SH-SY5Y (cell line): Measurements from ENCODE around the gene DPYSL4.

Source experiments
- GATA2 ChIP-seq: IDR thresholded peaks from 2 replicates; pipeline ENCODE4 v1.6.1; 2011; ENCODE audit warnings: mild to moderate bottlenecking, low read depth, low read length
- GATA3 ChIP-seq: IDR thresholded peaks from 2 replicates; pipeline ENCODE4 v1.6.1; 2011; ENCODE audit warnings: low read depth, mild to moderate bottlenecking, low read length, moderate library complexity

The DPYSL4 gene

DNA sequence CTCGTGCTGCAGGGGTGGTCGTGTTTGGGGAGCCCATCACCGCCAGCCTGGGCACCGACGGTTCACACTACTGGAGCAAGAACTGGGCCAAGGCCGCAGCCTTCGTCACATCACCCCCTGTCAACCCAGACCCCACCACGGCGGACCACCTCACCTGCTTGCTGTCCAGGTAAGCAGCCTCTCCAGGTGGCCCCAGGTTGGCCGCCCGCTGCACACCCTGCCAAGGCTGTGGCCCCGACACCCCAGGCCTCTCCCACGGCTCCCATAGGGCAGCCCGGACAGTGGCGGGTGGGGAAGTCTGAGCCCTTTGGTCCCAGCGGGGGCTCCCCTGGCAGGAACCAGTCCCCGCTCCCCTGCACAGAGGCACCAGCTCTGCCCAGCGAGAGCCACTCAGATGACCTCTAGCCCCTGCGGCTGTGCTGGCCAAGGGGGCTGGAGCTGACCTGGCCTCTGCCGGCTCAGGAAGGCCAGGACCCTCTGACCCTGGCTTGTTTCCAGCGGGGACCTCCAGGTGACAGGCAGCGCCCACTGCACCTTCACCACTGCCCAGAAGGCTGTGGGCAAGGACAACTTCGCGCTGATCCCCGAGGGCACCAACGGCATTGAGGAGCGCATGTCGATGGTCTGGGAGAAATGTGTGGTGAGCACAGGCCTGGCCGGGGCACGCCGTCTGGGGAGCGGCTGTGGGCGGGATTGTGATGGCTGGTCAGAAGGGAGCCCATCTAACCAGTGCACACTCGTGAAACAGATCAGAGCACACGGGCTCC lies 13.8 kb downstream of the DPYSL4 start:
- no peak for TF ChIP-seq GATA3

DNA sequence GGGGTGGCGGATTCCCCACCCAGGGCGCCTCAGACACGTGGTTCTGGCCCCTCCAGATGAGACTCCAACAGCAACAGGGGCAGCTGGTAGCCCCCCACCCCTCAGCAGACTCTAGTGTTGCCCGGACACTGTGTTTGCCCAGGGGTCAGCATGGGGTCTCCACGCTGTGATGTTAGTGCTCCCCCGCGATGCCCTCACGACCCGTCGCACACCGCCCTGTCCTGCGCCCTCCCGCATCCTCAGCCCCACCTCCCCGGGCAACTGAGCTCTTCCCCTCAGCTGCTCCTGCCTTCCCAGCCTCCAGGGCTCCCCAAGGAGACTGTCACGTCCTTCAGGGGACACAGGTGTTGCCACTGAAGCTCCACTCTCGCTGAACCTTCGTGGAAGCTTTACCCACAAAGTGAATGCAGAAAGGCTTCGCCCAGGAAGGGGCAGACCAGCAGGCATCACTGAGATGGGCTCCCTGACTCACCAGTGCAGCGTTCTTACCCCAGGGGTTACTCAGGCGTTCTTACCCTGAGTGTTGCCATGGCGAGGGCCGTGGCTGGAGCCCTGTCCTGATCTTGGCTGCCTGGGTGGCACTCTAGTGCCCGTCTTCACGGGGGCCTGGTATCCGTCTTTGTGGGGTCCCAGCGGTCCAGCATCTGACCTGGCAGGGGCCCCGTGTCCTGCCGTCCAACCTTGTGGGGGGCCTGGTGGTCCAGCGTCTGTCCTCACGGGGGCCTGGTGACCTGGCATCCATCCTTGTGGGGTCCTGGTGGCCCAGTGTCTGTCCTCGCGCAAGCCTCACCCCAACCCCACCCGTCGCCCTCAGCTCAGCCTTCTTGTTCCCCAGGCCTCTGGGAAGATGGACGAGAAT lies 14.6 kb downstream of the DPYSL4 start:
- TF ChIP-seq GATA2 (no peak), GATA3 (no peak)

DNA sequence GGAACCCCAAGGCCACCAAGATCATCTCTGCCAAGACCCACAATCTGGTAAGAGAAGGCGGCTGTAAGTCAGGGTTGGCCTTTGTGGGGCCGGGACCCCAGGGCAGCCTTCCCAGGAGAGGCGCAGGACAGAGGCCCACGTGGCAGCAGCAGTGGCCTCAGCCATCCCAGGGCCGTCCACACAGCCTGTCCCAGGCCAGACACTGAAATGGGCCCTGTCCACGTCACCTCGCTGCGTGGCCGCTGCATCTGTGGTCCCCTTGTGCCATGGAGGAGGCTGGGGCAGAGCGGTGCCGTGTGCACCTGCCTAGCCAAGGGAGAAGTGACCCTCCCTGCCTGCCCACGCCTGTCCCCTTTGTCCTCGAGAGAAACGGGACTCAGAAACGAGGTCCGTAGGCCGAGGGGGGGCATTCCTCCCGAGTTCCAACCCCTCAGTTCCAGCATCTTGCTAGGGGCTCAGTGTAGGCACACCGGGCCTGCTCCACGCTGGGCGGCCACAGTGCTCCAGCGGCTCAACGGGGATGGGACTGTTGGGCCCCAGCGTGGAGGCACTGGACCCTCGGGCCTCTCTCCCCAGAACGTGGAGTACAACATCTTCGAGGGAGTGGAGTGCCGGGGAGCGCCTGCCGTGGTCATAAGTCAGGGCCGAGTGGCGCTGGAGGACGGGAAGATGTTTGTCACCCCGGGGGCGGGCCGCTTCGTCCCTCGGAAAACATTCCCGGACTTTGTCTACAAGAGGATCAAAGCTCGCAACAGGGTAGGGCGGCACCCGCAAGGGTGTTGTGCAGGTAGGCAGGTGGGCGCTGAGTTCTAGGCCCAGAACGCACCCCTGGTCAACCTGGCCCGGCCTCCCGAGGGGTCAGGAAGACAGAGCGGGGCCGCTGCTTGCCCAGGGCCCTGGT lies 15.6 kb downstream of the DPYSL4 start:
- TF ChIP-seq GATA2 (no peak), GATA3 (no peak)

DNA sequence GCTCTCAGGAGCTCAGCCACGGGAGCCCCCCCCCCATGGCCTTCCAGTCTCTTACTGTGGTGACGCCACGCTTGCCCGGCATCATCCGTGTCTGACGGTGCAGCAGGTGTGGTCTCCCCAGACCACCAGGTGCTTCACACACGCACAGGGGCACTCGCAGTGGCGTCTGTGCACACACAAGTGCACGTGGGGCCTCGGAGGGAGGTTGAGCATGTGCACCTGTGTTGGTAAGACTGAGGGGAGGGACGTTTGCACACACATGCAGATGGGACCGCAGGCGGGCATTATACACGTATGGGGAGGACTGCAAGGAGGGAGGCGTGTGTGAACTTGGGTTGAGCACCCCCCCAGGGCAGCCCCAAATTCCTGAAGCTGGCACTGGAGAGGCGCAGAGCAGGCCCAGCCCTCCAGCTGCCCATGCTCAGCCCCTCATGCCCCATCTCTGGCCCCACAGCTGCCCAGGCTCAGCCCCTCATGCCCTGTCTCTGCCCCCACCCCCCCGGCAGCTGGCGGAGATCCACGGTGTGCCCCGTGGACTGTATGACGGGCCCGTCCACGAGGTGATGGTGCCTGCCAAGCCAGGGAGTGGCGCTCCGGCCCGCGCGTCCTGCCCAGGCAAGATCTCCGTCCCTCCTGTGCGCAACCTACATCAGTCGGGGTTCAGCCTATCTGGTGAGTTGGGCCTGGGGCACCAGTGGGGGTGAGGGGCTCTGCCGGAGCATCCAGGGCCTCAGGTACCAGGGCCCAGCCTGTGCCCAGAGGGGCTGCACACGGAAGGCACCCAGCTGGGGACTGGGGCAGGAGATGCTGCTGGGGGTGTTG lies 16.7 kb downstream of the DPYSL4 start:
- TF ChIP-seq GATA2 (no peak), GATA3 (no peak)

DNA sequence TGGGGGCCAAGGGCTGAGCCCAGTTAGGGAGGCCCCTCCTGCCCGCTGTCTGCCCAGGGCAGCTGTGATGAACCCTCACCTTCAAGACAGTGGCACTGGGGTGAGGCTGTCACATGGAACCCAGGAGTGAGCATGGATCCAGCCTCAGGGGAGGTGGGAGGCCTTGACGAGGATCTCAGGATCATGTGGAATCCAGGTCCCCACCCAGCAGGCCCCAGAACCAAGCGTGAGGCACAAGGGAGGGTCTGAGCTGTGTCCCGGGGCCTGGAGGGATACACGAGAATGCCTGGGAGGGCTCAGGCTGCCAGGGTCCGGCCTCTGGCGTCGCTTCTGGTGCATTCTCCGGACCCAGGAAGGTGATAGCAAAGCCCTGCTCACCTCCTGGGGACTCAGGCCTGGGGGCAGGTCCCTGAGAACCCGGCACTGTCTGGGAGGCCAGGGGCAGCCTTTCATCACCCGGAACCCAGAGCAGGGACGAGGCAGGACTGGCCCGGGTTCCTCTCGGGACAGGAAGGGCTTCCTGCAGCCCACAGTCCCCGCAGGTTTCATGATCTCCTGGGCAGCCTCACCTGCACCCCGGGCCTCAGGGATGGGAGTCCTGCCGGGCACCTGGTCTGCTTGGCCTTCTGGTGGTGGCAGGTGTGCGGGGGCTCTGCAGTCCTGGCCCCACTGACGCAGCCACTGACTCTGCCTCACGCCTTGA lies 17.5 kb downstream of the DPYSL4 start:
- no peak for TF ChIP-seq GATA3
- TF ChIP-seq GATA2 = no peak

DNA sequence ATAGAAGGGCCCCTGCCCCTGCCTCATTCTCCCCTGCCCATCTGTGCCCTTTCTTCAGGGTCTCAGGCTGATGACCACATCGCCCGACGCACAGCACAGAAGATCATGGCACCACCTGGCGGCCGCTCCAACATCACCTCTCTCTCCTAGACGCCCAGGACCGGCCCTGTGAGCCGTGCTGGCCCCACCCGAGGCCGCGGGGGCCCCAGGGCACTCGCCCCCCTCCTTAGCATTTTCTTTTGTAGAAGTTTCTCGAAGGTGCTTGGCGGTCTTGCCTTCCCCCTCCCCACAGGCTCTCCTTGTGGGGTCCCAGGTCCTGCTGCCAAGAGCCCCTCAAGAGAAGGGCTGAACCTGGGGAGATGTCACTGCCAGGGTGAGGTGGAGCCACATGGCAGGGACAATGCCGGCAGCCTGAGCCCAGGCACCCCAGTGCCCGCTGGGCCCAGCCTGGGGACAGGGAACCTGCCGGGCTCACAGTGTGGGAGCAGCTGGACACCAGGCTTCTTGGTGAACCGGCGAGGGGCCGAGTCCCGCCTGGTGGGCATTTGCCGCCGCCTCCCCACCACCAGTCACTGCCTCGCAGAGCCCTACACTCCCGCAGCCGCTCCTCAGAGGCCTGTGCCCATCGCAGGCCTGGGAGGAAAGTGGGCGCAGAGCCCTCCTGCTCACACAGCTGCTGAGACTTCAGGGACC lies 18.2 kb downstream of the DPYSL4 start:
- no peak for TF ChIP-seq GATA3
- TF ChIP-seq GATA2 = no peak

DNA sequence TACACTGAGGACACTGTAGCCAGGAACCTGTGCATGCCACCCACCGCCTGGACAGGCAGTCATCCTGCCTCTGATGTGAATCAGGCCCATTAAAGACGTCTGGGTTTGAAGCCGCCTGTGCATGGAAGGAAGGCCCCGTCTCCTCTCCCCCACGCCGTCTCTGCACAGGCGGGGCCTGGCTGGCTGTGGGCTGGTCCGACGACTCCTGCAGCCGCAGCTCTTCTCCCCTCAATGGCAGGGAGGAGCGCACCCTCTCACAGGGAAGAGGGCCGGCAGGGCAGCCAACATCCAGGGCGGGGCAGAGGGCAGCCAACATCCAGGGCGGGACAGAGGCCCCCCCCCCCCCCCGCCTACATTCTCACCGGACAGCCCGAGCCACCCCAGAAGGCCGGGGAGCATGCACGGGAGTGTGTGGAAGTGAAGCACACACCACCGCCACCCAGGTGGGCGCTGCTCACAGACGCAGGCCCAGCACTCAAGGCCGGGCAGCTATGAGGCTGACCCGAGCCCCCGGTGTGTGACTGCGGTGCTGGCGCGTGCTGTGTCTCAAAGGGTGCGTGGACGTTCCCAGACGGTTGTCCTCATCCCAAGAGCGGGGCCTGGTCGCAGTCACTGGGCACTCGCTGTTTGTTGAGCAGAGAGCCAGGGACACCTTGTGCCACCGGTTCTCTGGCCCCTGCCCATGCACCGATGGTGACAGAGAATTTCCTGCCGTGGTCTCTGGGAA lies 19.1 kb downstream of the DPYSL4 start:
- TF ChIP-seq GATA2 = no peak
- no peak for TF ChIP-seq GATA3

DNA sequence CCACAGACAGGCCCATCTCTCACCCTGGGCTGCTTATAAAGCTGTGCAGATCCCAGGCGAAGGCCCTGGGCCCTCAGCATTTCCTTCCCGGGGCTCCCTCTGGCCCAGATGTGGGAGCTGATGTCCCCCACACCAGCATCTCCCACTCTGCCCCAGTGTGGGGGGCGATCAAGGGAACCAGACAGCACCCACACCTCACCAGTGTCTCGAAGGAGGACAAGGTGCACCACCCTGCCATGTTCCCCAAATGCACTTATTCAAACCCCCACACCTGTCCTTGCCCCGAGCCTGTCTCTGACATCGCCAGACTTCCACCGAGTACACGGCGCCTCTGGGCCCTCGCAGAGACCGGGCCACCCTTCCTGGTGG lies 19.6 kb downstream of the DPYSL4 start:
- TF ChIP-seq GATA2 (no peak), GATA3 (no peak)

DNA sequence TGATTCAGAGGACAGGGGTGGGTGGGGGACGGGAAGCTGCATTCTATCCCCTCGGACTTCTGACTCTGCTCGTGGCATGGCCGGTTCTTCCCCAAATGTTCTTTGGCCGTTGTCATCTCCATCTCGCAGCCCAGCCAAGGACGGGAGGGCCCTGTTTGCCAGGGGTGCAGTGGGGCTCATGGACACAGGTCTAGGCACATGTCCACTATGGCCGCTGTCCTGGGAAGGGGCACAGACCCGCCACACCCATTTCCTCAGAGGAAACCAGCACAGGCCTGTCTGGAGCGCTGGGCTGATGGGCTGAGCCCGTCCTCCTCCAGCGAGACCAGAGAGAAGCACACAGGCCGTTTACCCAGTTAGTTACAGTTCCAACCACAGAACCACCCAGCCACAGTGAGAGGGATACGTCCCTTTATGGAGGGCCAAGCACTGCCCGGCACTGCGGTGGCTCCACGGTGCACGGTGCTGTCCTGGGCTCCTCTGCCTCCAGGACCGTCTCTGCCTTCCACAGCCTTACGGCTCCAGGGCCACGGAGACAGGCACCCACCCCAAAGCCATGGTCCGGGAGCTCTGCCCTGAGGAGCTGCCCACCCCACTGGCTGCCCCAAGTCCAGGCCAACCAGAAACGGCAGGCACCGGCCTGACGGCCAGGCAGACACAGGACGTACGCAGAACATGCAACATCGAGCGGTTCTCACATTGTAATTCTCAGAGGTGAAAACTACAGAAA lies 20.2 kb downstream of the DPYSL4 start:
- no peak for TF ChIP-seq GATA2

DNA sequence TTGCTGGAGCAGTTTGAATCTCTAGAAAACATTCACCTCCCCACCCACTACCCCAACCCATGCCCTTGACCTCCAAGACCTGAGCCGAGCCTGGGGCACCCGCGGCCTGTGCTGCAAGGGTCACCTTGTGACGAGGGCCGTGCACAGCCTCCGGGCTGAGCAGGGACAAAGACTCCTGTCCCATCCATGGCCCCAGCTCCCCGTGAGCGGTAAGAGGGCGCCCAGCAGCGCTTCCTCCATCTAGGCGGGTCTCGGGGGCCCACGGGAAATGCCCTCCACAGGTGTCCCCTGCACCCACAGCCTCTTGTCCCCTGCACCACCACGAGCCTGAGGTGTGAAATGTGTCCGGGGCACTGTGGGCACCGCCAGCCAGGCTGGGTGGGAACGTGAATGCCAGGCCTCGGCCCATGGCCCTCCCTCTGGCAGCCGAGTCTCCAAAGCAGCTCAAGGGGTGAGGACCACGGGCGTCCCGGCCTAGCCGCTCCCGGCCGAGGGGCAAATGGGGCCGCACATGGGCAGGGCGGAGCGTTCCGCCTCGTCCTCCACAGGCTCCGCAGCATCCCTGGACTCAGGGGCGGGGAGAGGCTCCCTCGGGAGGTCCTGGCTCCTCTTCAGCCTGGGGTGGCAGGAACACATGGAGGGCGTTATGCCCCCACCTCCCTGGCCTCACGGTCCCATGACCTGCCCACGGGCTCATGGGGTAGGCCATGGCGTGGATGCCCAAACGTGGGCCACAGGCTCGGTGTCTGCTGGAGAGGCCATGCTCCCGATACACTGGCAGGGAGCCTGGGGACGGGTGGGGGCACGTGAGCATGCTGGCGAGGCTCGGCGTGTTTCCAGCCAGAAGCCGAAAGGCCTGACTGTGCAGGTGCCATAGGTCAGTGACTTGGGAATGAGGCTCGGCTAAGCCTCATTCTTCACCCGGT lies 21.1 kb downstream of the DPYSL4 start:
- no peak for TF ChIP-seq GATA3
- no peak for TF ChIP-seq GATA2

DNA sequence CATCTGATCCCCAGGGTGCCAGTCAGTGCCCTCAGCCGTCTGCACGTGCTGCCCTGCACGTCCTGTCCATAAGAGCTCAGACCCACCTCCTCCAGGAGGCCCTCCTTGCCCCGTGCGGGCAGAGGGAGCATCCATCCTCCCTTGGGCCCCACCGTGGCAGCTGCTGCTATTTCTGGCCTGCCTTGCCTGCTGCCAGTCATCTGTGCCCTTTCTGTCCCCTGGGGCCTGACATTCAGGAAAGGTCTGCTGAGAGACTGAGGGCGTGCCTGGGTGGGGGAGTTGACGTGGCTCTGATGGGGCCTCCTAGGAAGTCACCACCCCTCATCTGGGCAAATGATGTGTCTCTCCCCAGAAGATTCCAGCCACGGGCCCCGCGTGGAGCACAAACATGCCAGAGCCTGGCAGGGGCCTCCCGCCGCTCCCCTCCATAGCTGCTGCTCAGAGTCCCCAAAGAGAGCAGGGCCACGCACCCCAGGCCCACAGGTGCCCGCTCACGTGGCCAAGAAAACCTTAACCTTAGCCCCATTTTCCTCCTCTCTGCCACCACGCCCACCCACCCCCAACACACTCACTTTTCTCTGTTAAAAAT lies 21.8 kb downstream of the DPYSL4 start:
- TF ChIP-seq GATA2 = no peak
- TF ChIP-seq GATA3 = no peak
